Inflammatory macrophage (primary cell): ENCODE results near the gene TBCD.
"Not testable (repeated sequence)": the region's sequence is repeated elsewhere in the genome, so short reads cannot be mapped to it uniquely, and the experiment has no call there.

Experiments used
- DNase-seq, 2 donors: peaks; one replicate each; pipeline ENCODE4 v3.0.0-alpha.2; 2020 to 2022

Gene TBCD

DNA sequence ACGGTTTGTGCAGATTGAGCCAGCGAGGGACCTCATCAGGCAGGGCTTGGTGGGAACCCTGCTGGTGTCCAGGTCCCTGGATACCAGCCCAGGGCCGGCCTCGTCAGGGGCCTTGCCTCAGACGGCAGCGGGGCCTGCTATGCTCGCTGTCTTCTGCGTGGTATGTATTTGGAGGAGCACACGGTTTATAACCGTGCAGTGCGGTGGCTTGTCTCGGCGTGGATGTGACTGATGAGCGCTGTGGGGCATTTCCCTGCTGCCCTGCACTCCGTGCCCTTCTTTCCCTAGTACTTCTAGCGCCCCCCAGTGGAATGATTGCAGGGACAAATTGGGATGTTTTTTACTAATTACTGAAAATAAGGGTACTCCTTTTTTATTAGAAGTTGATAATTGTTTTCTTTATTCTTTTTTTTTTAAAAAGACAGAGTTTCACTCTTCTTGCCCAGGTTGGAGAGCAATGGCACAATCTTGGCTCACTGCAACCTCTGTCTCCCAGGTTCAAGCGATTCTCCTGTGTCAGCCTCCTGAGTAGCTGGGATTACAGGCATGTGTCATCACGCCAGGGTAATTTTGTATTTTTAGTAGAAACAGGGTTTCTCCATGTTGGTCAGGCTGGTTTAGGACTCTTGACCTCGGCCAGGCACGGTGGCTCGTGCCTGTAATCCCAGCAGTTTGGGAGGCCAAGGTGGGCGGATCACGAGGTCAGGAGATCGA, 15.3 kb downstream of the TBCD start:
- peak; percentile 58 to 59 for DNase-seq

GRCh38 chr17:82769041-82769440, 17.2 kb downstream of the TBCD start:
- DNase-seq = no peak

GRCh38 chr17:82772026-82772425, 20.2 kb downstream of the TBCD start:
- no peak for DNase-seq

- DNase-seq = not testable (repeated sequence)
These were observed 22.6 kb downstream of the TBCD start for GRCh38 chr17:82774456-82774855.

GRCh38 chr17:82775001-82775823, 23.3 kb downstream of the TBCD start:
- peak in 1 of 2 donors; percentile 33 for DNase-seq

GRCh38 chr17:82776454-82776853, 24.6 kb downstream of the TBCD start:
- DNase-seq = no peak

- DNase-seq = not testable (repeated sequence)
These were observed 26.0 kb downstream of the TBCD start for GRCh38 chr17:82777778-82778375.

GRCh38 chr17:82779541-82779940, 27.7 kb downstream of the TBCD start:
- no peak for DNase-seq

GRCh38 chr17:82780195-82780594, 28.3 kb downstream of the TBCD start:
- no peak for DNase-seq

DNA sequence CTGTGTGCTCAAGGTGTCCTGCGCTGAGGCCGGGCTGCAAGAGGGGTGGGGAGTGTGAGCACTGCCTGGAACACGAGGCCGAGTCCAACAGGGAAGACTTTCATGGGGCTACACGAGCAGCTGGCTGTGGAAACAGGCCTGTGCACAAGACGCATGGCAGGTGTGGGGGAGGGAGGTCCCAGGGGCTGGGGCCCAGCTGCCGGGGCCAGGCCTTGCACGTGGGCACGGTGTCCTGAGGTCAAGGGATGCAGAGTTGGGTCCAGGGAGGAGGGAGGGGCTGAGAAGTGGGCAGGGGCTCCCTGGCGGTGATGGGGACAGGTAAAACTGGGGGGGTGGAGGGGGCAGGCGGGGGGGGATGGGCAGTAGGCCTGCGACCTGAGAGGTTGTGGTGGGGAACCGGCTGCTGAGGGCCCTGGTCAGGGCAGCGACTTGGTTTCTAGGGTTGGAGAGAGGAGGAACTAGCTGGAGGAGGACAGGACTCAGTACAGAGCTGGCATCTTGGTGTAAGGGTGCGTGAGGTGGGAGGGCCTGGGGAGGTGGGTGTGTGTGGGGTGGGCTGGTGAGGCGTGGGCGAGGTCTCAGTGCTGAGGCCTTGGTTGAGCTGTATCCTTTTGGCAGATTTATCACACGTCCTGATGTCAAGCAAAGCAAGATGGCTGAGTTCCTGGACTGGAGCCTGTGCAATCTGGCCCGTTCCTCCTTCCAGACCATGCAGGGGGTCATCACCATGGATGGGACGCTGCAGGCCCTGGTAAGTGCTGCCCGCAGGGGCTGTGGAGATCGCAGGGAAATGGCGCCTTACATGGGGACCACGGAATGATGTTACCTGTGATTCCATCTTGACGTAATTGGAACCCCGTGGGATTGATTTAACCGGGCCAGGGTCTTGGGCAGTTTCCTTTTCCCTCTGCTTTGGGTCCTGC, 29.4 kb downstream of the TBCD start:
- DNase-seq = no peak

- DNase-seq = peak; percentile 86
These were observed 30.0 kb downstream of the TBCD start for GRCh38 chr17:82781894-82782274.

- no peak for DNase-seq
These were observed 30.9 kb downstream of the TBCD start for GRCh38 chr17:82782657-82783207.

- DNase-seq = no peak
These were observed 31.6 kb downstream of the TBCD start for GRCh38 chr17:82783498-82783897.

GRCh38 chr17:82785581-82785980, 33.7 kb downstream of the TBCD start:
- DNase-seq = not testable (repeated sequence)

DNA sequence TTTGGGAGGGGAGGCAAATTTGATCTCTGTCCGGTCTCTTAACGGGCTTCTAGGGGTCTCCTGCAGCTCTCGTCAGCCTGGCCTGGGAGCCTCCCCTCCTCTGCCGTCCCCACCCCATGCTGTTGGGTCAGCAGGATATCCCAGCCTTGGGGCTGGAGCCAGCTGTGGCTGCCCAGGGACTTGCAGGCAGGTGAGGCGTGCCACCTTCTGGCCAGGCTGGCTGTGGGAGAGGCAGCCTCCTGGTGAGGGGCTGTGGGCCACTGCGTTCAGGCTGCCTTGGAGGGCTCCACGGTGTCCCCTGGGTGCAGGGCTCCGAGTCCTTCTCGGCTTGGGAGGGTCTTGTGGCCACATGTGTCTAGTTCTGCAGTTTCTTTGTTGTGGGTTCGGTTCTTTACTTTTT, 34.6 kb downstream of the TBCD start:
- no peak for DNase-seq

GRCh38 chr17:82787081-82787848, 35.4 kb downstream of the TBCD start:
- DNase-seq = no peak

DNA sequence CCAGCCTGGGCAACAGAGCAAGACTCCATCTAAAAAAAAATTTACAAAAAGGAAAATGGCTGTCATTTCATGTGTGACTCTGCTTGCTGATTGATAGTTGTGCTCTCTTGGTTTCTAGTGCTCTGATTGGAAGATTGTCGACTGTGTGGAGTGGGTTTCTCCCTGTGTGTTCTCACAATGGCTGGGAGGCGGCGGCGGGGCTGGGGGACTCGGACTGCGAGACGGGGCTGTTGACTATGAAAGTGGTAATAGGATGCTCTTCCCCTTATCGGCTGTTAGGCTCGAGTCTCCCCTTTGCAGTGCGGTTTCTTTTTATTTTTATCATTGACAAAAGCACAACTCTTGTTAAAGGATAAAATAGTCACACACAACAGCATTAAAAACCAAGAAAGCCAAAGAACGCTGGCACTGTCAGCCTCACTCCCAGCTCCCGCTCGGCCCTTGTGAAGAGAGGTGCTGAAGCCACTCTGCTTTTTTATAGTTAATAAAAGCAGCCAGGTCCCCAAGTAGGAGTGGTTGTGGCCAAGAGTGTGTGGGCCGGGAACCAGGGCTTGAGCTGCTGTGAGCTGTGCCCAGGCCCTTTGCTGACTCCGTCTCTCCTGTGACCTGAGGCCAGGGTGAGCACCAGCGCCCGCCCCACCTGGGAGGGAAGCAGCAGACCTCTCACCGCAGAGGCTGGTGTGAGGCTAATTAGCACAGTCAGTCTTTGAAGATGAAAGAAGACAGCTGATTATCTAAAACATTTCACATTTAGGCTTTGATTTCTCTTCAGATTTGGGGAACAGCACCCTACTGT, 36.5 kb downstream of the TBCD start:
- DNase-seq = no peak

DNA sequence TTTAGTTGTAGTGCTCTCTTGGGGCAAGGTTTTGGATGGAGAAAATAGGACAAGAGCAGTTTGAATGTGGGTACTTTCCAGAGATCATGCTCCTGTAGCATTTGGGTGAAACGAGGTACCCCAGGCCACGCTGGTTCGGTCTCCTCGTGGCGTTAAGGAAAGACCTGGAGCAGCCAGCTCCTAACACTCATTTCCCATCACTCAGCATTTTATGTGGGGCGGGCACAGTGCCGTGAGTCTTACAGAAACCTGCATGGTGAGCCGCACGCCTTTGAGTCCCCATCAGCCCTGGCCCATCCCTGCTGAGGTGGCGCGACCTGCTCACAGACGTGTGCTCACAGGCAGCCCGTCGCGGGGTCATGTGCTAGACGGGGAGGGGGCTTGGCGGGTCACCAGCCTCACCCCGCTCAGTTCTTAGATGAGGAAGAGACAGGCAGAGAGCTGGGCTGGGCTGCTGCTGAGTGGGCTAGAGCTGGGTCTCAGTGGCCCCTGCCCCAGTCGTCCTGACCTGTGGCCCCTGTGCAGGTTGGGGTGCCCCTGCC, 37.3 kb downstream of the TBCD start:
- DNase-seq = no peak

GRCh38 chr17:82789806-82790205, 37.9 kb downstream of the TBCD start:
- no peak for DNase-seq

DNA sequence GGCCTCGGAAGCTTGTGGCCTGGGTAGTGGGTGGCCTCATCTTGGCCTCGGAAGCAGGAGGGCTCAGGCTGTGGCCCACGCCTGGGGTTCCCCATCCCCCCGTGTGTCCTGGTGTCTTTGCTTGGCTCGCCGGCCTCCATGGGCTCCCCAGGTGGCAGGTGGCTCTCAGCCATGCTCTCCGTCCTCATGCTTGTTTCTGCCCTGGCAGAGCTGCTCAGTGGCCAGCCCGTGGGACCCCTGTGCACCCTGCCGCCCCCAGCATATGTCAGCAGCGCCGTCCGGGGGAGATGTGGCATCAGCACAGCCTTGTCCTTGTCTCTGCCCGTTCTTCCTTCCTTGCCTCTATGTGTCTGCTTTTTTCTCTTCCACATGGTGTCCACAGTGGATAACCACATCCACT, 38.5 kb downstream of the TBCD start:
- no peak for DNase-seq
